ENCODE results near the gene NRTN.
A peak's percentile ranks its signal among the peaks of the same experiment; 100 is the strongest.

NRTN gene

DNA sequence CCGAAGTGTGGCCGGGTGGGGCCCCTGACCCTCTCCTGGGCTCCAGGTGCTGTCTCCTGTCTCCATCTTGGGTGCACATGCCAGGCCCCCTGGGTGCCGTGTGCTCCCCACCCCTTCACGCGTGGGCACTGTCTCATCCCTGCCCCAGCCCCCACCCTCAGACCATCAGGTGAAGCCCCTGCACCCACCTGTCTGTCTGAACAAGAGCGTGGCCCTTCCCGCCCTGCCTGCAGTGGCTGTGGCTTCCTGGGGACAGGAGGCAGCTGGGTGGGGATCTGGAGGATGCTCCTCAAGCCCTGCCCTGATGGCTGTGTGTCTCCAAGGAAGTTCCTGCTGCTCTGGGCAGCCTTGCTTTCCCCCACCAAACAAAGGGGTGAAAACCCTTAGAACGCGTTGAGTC is 22.5 kb upstream of the NRTN start:
- H3K9me3 ChIP-seq (ENCODE audit: control insufficient read depth in 2 of 2, low read length in 2 of 2): no peaks in the 10 kb centered on the region
- no peaks in the 10 kb centered on the region for H3K27me3 ChIP-seq (ENCODE audit: control insufficient read depth in 2 of 2, insufficient read depth in 2 of 2, low read length in 2 of 2)
- no peak overlapping the region for H3K27ac ChIP-seq (ENCODE audit: low read depth in 2 of 2, low read length in 2 of 2)
- no peaks in the 10 kb centered on the region for H3K4me1 ChIP-seq (ENCODE audit: control insufficient read depth in 2 of 2, insufficient read depth in 2 of 2, low read length in 2 of 2)
- H3K36me3 ChIP-seq (ENCODE audit: control insufficient read depth in 2 of 2, insufficient read depth in 2 of 2, low read length in 2 of 2): peaks cover 25 to 27% of the 10 kb centered on the region in 2 donors
- H3K4me3 ChIP-seq (ENCODE audit: low read length in 2 of 2): no peak overlapping the region
- no peak overlapping the region for H3K9ac ChIP-seq (ENCODE audit: low read depth in 1 of 2, low read length in 2 of 2)

DNA sequence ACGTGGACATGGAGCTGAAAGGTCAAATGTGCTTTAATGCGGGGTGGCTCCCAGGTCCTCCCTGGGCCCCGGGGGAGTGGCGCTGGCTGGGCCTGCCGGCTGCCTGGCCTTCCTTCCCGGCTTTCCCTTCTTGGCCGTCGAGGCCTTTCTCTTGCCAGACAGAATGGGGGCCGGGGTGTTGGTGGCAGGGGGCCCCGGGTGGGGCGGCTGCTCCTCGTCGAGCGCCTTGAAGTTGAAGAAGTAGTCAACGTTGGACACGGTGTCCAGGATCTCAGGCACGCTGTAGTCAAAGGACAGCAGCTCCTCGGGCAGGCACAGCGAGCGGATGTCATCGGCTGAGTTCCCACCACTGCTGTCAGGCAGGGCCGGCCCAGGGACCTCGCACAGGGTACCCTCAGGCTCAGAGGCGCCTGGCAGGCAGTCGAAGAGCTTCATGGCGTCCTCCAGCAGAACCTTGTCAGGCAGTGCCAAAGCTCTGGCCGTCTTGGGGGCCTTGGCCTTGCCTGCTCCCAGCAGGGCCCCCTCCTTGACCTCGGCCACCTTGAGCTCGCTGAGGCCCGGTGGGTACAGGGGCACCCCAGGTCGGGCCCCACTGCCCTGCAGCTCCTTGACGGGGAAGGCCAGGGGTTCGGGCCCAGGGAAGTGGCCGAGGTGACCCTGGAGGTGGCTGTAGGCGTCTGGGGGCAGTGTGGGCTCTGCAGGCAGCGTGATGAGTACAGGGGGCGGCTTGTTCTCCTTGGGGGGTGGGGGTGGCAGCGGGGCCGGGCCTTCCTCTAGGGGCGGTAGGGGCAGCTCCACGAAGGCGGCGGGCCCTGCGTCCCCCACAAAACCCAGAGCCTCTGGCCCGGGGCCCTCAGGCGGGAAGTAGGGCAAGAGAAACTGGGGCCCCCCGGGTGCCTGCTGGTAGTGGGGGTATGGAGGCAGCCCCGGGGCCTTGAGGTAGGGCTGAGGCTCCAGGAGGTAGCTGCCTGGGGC is 21.6 kb upstream of the NRTN start:
- no peaks in the 10 kb centered on the region for H3K9me3 ChIP-seq (ENCODE audit: control insufficient read depth in 2 of 2, low read length in 2 of 2)
- H3K4me3 ChIP-seq (ENCODE audit: low read length in 2 of 2): no peak overlapping the region
- no peak overlapping the region for H3K9ac ChIP-seq (ENCODE audit: low read depth in 1 of 2, low read length in 2 of 2)
- no peaks in the 10 kb centered on the region for H3K27me3 ChIP-seq (ENCODE audit: control insufficient read depth in 2 of 2, insufficient read depth in 2 of 2, low read length in 2 of 2)
- H3K36me3 ChIP-seq (ENCODE audit: control insufficient read depth in 2 of 2, insufficient read depth in 2 of 2, low read length in 2 of 2): peaks cover 30 to 34% of the 10 kb centered on the region in 2 donors
- H3K4me1 ChIP-seq (ENCODE audit: control insufficient read depth in 2 of 2, insufficient read depth in 2 of 2, low read length in 2 of 2): no peaks in the 10 kb centered on the region
- no peak overlapping the region for H3K27ac ChIP-seq (ENCODE audit: low read depth in 2 of 2, low read length in 2 of 2)

DNA sequence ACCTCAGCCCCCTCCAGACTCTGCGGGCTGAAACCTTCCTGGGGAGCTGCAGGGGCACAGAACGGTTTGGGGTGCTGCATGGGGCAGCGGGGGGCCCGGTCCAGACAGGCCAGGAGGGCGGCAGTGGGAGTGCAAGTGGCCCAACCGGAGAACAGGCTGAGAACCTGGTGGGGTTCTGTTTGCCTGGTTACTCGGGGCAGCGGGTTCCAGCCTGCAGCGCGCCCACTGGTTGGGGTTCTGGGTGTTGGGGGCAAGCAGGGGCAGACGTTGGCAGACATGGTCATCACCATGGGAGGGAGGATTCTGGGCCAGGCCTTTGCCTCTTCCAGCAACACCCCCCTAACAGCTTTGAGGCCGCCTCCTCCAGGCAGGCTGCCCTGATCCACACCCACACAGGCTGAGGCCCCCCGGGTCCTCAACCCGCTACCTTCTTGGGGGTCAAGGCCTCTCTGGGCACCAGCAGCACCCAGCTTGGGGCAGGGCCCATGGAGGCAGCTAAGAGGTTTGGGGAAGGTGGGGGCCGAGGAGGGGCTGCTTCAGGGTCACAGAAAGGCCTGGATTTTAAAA is 20.2 kb upstream of the NRTN start, which contains the start of gene PRR22:
Gene PRR22, minus strand, starts transcription at position 166 of the 567 bp plus-strand sequence. Its CDS starts 86 bp downstream, at position 80.
- no peaks in the 10 kb centered on the region for H3K27me3 ChIP-seq (ENCODE audit: control insufficient read depth in 2 of 2, insufficient read depth in 2 of 2, low read length in 2 of 2)
- H3K27ac ChIP-seq (ENCODE audit: low read depth in 2 of 2, low read length in 2 of 2): no peak within 1 kb of the TSS
- peaks cover 35 to 46% of the 10 kb centered on the region in 2 donors for H3K36me3 ChIP-seq (ENCODE audit: control insufficient read depth in 2 of 2, insufficient read depth in 2 of 2, low read length in 2 of 2)
- H3K9ac ChIP-seq (ENCODE audit: low read depth in 1 of 2, low read length in 2 of 2): no peak within 1 kb of the TSS
- no peaks in the 10 kb centered on the region for H3K4me1 ChIP-seq (ENCODE audit: control insufficient read depth in 2 of 2, insufficient read depth in 2 of 2, low read length in 2 of 2)
- no peaks in the 10 kb centered on the region for H3K9me3 ChIP-seq (ENCODE audit: control insufficient read depth in 2 of 2, low read length in 2 of 2)
- H3K4me3 ChIP-seq (ENCODE audit: low read length in 2 of 2): no peak within 1 kb of the TSS

DNA sequence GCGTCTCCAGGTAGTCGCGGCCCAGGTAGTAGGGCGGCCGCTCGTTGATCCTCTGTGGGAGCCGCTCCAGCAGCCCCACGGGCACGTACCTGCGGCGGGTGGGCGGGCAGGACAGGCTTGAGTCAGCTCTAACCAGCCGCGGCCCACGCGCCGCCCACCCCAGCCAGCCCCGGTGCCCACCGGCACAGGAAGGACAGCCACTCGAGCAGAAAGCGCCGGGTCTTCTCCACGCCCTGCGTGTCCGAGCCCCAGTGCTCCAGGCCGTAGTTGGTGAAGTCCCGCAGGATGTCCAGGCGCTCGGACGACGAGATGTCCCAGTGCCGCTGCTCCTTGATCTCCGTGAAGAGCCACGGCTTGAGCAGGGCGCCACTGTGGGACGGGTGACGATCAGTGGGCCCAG is 19.4 kb upstream of the NRTN start:
- Histone ChIP-seq H3K36me3 (ENCODE audit: control insufficient read depth in 2 of 2, insufficient read depth in 2 of 2, low read length in 2 of 2) (peaks cover 40 to 50% of the 10 kb centered on the region in 2 donors), H3K9me3 (ENCODE audit: control insufficient read depth in 2 of 2, low read length in 2 of 2) (no peaks in the 10 kb centered on the region), H3K9ac (ENCODE audit: low read depth in 1 of 2, low read length in 2 of 2) (no peak overlapping the region), H3K27ac (ENCODE audit: low read depth in 2 of 2, low read length in 2 of 2) (no peak overlapping the region), H3K4me3 (ENCODE audit: low read length in 2 of 2) (no peak overlapping the region), H3K27me3 (ENCODE audit: control insufficient read depth in 2 of 2, insufficient read depth in 2 of 2, low read length in 2 of 2) (no peaks in the 10 kb centered on the region), H3K4me1 (ENCODE audit: control insufficient read depth in 2 of 2, insufficient read depth in 2 of 2, low read length in 2 of 2) (peaks cover 4 to 7% of the 10 kb centered on the region in 2 donors)

DNA sequence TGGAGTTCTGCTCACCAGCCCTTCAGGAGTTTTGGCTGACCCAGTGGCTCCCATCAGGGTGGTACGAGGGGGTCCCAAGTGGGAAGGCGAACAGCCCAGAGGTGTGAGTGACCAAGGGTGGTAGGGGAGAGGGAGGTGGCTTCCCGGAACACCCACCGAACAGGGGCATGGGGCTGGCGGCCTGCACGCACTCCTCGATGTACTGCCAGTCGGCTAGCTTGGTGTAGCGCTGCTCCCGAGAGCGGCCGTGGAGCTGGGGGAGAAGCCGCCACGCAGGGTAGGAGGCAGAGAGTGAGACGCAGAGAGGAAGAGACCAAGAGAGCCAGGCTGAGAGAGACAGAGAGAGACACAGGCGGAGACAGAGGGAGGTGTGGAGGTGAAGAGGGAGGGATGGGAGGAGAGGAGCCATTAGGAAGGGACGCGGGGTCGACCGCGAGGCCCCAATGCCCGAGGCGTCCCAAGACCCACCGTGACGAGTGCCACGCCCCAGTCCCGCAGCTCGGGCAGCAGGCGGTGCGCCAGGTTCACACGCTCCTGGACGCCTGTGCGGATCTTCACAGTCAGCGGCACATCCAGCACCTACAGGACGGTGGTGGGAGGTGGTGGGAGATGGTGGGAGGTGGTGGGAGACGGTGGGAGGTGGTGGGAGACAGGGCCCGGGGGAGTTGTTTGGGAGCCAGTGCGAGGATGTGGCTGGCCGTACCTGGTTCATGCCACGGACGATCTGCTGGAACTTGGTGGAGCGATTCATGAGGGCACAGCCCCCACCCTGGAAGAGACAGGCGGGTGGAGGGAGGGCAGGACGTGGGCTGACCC is 18.1 kb upstream of the NRTN start:
- Histone ChIP-seq H3K9ac (ENCODE audit: low read depth in 1 of 2, low read length in 2 of 2) (no peak overlapping the region), H3K4me1 (ENCODE audit: control insufficient read depth in 2 of 2, insufficient read depth in 2 of 2, low read length in 2 of 2) (peaks cover 4 to 7% of the 10 kb centered on the region in 2 donors), H3K27me3 (ENCODE audit: control insufficient read depth in 2 of 2, insufficient read depth in 2 of 2, low read length in 2 of 2) (no peaks in the 10 kb centered on the region), H3K9me3 (ENCODE audit: control insufficient read depth in 2 of 2, low read length in 2 of 2) (no peaks in the 10 kb centered on the region), H3K27ac (ENCODE audit: low read depth in 2 of 2, low read length in 2 of 2) (no peak overlapping the region), H3K4me3 (ENCODE audit: low read length in 2 of 2) (no peak overlapping the region), H3K36me3 (ENCODE audit: control insufficient read depth in 2 of 2, insufficient read depth in 2 of 2, low read length in 2 of 2) (peaks cover 40 to 50% of the 10 kb centered on the region in 2 donors)

DNA sequence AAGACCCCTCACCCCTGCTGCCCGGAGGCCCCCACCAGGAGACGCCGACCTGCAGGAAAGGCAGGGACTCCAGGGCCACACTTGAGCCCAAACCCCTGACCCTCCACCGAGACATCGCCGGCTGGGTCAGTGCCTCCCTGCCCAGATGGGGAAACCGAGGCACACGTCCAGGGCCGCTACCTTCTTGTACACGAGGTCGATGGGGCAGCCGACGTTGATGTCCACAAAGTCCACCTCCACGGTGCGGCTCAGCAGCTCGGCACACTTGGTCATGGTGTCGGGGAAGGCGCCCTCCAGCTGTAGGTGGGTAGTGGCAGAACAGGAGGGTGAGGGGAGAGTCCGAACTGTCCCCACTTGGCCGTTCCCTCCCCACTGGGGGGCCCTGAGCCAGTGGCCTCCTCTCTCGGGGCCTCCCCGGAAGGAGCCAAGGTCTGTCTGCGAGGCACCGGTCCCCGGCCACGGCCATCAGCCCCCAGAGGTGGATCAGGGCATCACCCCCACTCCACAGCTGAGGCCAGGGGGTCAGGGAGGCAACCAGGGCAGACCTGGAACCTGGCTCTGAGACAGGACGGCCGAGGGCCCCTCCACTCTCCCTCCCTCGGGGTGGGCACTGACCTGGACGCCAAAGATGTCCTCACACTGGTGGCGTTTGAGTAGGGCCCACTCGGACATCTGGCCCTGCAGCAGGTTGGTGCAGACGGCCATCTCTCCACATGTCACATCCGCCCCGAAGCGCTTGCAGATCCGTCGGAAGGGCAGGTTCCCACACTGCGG is 17.3 kb upstream of the NRTN start:
- H3K4me3 ChIP-seq (ENCODE audit: low read length in 2 of 2): no peak overlapping the region
- H3K9me3 ChIP-seq (ENCODE audit: control insufficient read depth in 2 of 2, low read length in 2 of 2): no peaks in the 10 kb centered on the region
- peaks cover 4 to 7% of the 10 kb centered on the region in 2 donors for H3K4me1 ChIP-seq (ENCODE audit: control insufficient read depth in 2 of 2, insufficient read depth in 2 of 2, low read length in 2 of 2)
- H3K27me3 ChIP-seq (ENCODE audit: control insufficient read depth in 2 of 2, insufficient read depth in 2 of 2, low read length in 2 of 2): no peaks in the 10 kb centered on the region
- H3K36me3 ChIP-seq (ENCODE audit: control insufficient read depth in 2 of 2, insufficient read depth in 2 of 2, low read length in 2 of 2): peaks cover 40 to 50% of the 10 kb centered on the region in 2 donors
- no peak overlapping the region for H3K9ac ChIP-seq (ENCODE audit: low read depth in 1 of 2, low read length in 2 of 2)
- no peak overlapping the region for H3K27ac ChIP-seq (ENCODE audit: low read depth in 2 of 2, low read length in 2 of 2)

DNA sequence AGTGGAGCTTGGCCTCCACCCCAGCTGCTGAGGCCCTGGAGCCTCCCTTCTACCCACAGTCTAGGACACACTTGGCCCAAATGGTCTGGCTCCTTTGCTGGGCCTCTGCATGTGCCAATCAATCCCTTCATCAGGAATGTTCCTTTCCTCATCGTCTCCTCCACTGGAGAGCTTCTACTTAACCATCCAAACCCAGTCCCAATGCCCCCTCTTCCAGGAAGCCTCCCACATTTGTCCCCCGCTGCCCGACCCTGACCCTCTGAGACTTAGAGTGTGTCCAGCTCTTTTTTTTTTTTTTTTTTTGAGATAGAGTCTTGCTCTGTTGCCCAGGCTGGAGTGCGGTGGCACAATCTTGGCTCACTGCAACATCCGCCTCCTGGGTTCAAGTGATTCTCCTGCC is 16.4 kb upstream of the NRTN start:
- no peak overlapping the region for H3K4me3 ChIP-seq (ENCODE audit: low read length in 2 of 2)
- H3K4me1 ChIP-seq (ENCODE audit: control insufficient read depth in 2 of 2, insufficient read depth in 2 of 2, low read length in 2 of 2): peaks cover 4 to 7% of the 10 kb centered on the region in 2 donors
- H3K27me3 ChIP-seq (ENCODE audit: control insufficient read depth in 2 of 2, insufficient read depth in 2 of 2, low read length in 2 of 2): no peaks in the 10 kb centered on the region
- H3K9ac ChIP-seq (ENCODE audit: low read depth in 1 of 2, low read length in 2 of 2): no peak overlapping the region
- H3K27ac ChIP-seq (ENCODE audit: low read depth in 2 of 2, low read length in 2 of 2): no peak overlapping the region
- peaks cover 40 to 50% of the 10 kb centered on the region in 2 donors for H3K36me3 ChIP-seq (ENCODE audit: control insufficient read depth in 2 of 2, insufficient read depth in 2 of 2, low read length in 2 of 2)
- no peaks in the 10 kb centered on the region for H3K9me3 ChIP-seq (ENCODE audit: control insufficient read depth in 2 of 2, low read length in 2 of 2)

DNA sequence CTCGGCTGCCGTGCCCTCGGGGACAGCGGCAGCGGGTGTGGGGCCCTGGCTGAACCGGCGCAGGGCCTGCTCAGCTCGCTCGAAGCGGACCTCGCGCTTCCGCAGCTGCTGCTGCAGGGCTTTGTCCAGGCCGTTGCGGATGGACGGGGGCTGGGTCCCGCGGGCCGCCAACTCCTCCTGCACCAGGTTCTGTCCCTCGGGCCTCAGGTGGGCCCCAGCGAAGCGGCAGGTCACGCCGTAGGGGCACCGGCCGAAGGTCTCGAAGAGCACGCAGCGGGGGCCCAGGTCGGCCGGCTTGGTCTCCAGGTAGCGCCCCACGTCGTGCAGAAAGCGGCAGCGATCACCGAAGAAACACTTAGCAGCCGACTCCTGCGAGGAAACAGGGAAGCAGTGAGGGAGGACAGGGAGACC is 15.5 kb upstream of the NRTN start:
- Histone ChIP-seq H3K27ac (ENCODE audit: low read depth in 2 of 2, low read length in 2 of 2) (no peak overlapping the region), H3K9ac (ENCODE audit: low read depth in 1 of 2, low read length in 2 of 2) (no peak overlapping the region), H3K4me3 (ENCODE audit: low read length in 2 of 2) (no peak overlapping the region)

DNA sequence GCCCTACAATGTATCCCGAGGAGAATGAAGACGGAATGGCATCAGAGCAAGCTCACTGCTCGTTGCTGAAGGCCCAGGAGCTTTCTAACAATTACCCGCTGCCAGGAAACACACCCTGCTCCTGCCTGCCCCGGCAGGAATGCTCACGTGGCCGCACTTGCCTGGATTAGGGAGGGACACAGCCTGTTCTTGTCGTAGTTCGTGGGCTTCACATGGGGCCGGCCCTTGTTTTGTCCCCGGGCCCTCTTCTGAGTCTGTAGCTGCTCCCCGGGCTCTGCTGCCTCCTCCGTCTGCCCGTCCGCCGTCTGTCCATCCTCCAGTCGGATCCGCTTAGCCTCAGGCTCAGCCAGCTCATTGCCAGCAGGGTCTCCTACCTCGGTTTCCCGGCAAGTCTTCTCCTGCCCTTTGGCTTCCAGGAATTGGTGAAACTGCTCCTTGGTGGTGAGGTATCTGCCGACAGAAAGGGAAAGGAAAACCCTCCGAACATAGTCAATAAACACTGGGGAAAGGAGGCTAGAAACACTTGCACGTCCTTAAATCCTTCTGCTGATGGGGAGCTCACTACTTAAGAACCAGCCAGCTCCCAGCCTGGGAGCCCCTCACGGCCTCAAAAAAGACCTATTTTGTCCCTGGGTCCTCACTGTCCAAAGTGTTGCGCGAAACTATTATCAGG is 14.8 kb upstream of the NRTN start:
- no peaks in the 10 kb centered on the region for H3K9me3 ChIP-seq (ENCODE audit: control insufficient read depth in 2 of 2, low read length in 2 of 2)
- peak overlapping the region; percentile 38 to 94 for H3K9ac ChIP-seq (ENCODE audit: low read depth in 1 of 2, low read length in 2 of 2)
- H3K27me3 ChIP-seq (ENCODE audit: control insufficient read depth in 2 of 2, insufficient read depth in 2 of 2, low read length in 2 of 2): no peaks in the 10 kb centered on the region
- H3K4me1 ChIP-seq (ENCODE audit: control insufficient read depth in 2 of 2, insufficient read depth in 2 of 2, low read length in 2 of 2): peaks cover 4 to 7% of the 10 kb centered on the region in 2 donors
- H3K27ac ChIP-seq (ENCODE audit: low read depth in 2 of 2, low read length in 2 of 2): peak overlapping the region in 1 of 2 donors; percentile 97
- H3K36me3 ChIP-seq (ENCODE audit: control insufficient read depth in 2 of 2, insufficient read depth in 2 of 2, low read length in 2 of 2): peaks cover 35 to 46% of the 10 kb centered on the region in 2 donors
- peak overlapping the region; percentile 90 to 97 for H3K4me3 ChIP-seq (ENCODE audit: low read length in 2 of 2)

More for the DNA sequence above, 15.5 kb upstream of the NRTN start:
- H3K4me1 ChIP-seq (ENCODE audit: control insufficient read depth in 2 of 2, insufficient read depth in 2 of 2, low read length in 2 of 2): peaks cover 4 to 7% of the 10 kb centered on the region in 2 donors
- no peaks in the 10 kb centered on the region for H3K27me3 ChIP-seq (ENCODE audit: control insufficient read depth in 2 of 2, insufficient read depth in 2 of 2, low read length in 2 of 2)
- H3K9me3 ChIP-seq (ENCODE audit: control insufficient read depth in 2 of 2, low read length in 2 of 2): no peaks in the 10 kb centered on the region
- peaks cover 36 to 50% of the 10 kb centered on the region in 2 donors for H3K36me3 ChIP-seq (ENCODE audit: control insufficient read depth in 2 of 2, insufficient read depth in 2 of 2, low read length in 2 of 2)
